GM18520 (cell line): Measurements from ENCODE around the gene GON7.
"Not testable (repeated sequence)": the region's sequence is repeated elsewhere in the genome, so short reads cannot be mapped to it uniquely, and the experiment has no call there.

Source experiments
- ATAC-seq: cut with Tn5 transposase; IDR thresholded peaks from one replicate; pipeline ENCODE4 v1.9.1; 2021; ENCODE audit not compliant: unreplicated experiment

Gene GON7

GRCh38 chr14:93206793-93207467 is at the start of gene GON7, which contains the start of gene UBR7:
Gene GON7 (minus strand): TSS chr14:93207065. CDS start chr14:93207037, 28 bp downstream.
Gene UBR7 (plus strand): TSS chr14:93207256. CDS start chr14:93207292, 36 bp downstream.
- ATAC-seq: peak; percentile 81

- no peak for ATAC-seq
Observed at GRCh38 chr14:93249128-93249831, 42.4 kb upstream of the GON7 start.

GRCh38 chr14:93246534-93246933 is 39.7 kb upstream of the GON7 start:
- ATAC-seq: no peak

- no peak for ATAC-seq
Observed at GRCh38 chr14:93245764-93246420, 39.0 kb upstream of the GON7 start.

- ATAC-seq: no peak
Observed at GRCh38 chr14:93240678-93241000, 33.8 kb upstream of the GON7 start.

- ATAC-seq: no peak
Observed at GRCh38 chr14:93239869-93240677, 33.2 kb upstream of the GON7 start.

- no peak for ATAC-seq
Observed at GRCh38 chr14:93234798-93235197, 27.9 kb upstream of the GON7 start.

- not testable (repeated sequence) for ATAC-seq
Observed at GRCh38 chr14:93233078-93233477, 26.2 kb upstream of the GON7 start.

GRCh38 chr14:93232159-93232558 is 25.3 kb upstream of the GON7 start:
- ATAC-seq: no peak

GRCh38 chr14:93231129-93231979 is 24.5 kb upstream of the GON7 start:
- no peak for ATAC-seq

GRCh38 chr14:93230539-93230938 is 23.7 kb upstream of the GON7 start:
- ATAC-seq: no peak

GRCh38 chr14:93228550-93228949 is 21.7 kb upstream of the GON7 start:
- no peak for ATAC-seq

- ATAC-seq: no peak
Observed at GRCh38 chr14:93223565-93223964, 16.7 kb upstream of the GON7 start.

- no peak for ATAC-seq
Observed at GRCh38 chr14:93220509-93220908, 13.6 kb upstream of the GON7 start.

GRCh38 chr14:93219103-93219726 is 12.3 kb upstream of the GON7 start:
- peak; percentile 65 for ATAC-seq

GRCh38 chr14:93214598-93214997 is 7.7 kb upstream of the GON7 start:
- ATAC-seq: no peak

GRCh38 chr14:93212432-93212831 is 5.6 kb upstream of the GON7 start:
- peak; percentile 74 for ATAC-seq

- ATAC-seq: peak; percentile 11
Observed at GRCh38 chr14:93207468-93208308, 823 bp upstream of the GON7 start.

- ATAC-seq: no peak
Observed at GRCh38 chr14:93201155-93201704, 5.6 kb downstream of the GON7 start.
